ENCODE results near the gene MS4A8.
A peak's percentile ranks its signal among the peaks of the same experiment; 100 is the strongest.
"Not testable (repeated sequence)": the region's sequence is repeated elsewhere in the genome, so short reads cannot be mapped to it uniquely, and the experiment has no call there.

The MS4A8 gene, protein sequence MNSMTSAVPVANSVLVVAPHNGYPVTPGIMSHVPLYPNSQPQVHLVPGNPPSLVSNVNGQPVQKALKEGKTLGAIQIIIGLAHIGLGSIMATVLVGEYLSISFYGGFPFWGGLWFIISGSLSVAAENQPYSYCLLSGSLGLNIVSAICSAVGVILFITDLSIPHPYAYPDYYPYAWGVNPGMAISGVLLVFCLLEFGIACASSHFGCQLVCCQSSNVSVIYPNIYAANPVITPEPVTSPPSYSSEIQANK

DNA sequence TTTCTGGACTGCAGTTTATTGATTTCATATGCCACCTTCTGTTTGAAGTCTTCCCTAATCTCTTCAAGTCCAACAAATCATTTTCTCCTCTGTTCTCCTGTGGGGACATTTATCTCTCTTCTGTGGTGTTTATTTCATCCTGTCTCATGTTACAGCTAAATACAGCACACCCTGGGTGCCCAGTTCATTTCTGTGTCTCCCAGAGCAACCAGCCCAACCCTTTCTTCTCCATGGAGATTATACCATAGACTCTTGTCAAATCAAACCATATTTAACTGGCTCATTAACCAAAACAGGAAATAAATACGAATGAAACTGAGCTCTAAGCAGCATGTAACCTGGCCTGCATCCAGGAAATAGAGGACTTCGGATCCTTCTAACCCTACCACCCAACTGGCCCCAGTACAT lies at the start of gene MS4A8:
TSS of gene MS4A8 (plus strand) at position 329 of the 408 bp plus-strand sequence. CDS start 1,249 bp downstream, outside the sequence.
- peak within 1 kb of the TSS; percentile 49 for H3K27ac ChIP-seq (ENCODE audit: low read depth, low read length)
- H3K4me3 ChIP-seq (ENCODE audit: low read depth in 1 of 2, low read length in 2 of 2) = peak within 1 kb of the TSS; percentile 59 to 60
- H3K9ac ChIP-seq (ENCODE audit: low read depth in 1 of 2, low read length in 2 of 2) = peak within 1 kb of the TSS; percentile 1 to 61
- H3K36me3 ChIP-seq (ENCODE audit: control insufficient read depth in 1 of 2, insufficient read depth in 2 of 2, low read length in 2 of 2) = no peaks in the 10 kb centered on the region
- H3K27me3 ChIP-seq (ENCODE audit: control insufficient read depth in 1 of 2, insufficient read depth in 2 of 2, low read length in 2 of 2) = no peaks in the 10 kb centered on the region
- H3K4me1 ChIP-seq (ENCODE audit: control insufficient read depth in 1 of 2, insufficient read depth in 2 of 2, low read length in 2 of 2) = peaks cover 15 to 25% of the 10 kb centered on the region in 2 donors
- H3K9me3 ChIP-seq (ENCODE audit: control insufficient read depth in 1 of 2, low read length in 2 of 2) = no peaks in the 10 kb centered on the region

DNA sequence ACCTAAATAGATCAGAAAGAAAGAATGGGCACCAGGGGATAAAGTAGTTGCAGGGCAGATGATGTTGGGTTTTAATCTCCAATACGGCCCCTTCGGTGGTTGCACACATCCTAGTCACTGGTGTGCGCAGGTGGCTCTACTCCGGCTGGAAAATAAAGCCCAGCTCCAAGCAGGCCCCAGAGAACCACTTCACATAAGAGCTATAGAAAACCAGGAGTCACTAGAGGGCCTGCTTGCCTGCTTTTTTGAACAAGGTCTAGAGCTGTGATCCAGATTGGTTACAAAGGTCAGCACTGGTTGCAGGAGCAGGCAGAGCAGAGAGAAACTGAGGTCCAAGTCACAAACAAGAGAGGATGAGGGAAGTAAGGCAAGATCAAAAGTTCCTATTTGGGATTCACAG lies 41.5 kb upstream of the MS4A8 start:
- peaks cover 0 to 11% of the 10 kb centered on the region in 2 donors for H3K4me1 ChIP-seq (ENCODE audit: control insufficient read depth in 1 of 2, insufficient read depth in 2 of 2, low read length in 2 of 2)
- H3K27ac ChIP-seq (ENCODE audit: low read depth, low read length) = no peak overlapping the region
- no peaks in the 10 kb centered on the region for H3K9me3 ChIP-seq (ENCODE audit: control insufficient read depth in 1 of 2, low read length in 2 of 2)
- no peaks in the 10 kb centered on the region for H3K36me3 ChIP-seq (ENCODE audit: control insufficient read depth in 1 of 2, insufficient read depth in 2 of 2, low read length in 2 of 2)
- H3K27me3 ChIP-seq (ENCODE audit: control insufficient read depth in 1 of 2, insufficient read depth in 2 of 2, low read length in 2 of 2) = peaks cover 0 to 2% of the 10 kb centered on the region in 2 donors
- no peak overlapping the region for H3K4me3 ChIP-seq (ENCODE audit: low read depth in 1 of 2, low read length in 2 of 2)
- no peak overlapping the region for H3K9ac ChIP-seq (ENCODE audit: low read depth in 1 of 2, low read length in 2 of 2)

DNA sequence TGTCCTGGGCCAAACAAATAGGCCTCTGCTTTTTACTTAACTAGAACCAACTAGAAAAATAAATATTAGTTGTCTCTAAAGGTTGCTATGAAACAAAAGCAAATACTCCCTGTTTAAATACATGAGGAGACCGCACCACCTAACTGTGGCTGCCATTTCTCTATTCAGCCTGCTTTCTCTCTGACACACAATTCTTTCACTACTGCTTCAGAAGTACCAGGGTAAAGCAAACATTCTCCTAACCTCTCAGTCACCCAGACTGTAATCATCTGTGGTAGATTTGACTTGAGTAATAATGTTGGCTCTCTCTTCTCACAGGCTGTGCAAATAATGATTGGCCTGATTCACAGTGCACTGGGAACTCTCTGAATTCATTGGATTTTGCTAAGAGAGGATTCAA lies 41.0 kb upstream of the MS4A8 start:
- Histone ChIP-seq H3K36me3 (ENCODE audit: control insufficient read depth in 1 of 2, insufficient read depth in 2 of 2, low read length in 2 of 2) (no peaks in the 10 kb centered on the region), H3K27me3 (ENCODE audit: control insufficient read depth in 1 of 2, insufficient read depth in 2 of 2, low read length in 2 of 2) (peaks cover 0 to 2% of the 10 kb centered on the region in 2 donors), H3K4me1 (ENCODE audit: control insufficient read depth in 1 of 2, insufficient read depth in 2 of 2, low read length in 2 of 2) (peaks cover 0 to 11% of the 10 kb centered on the region in 2 donors), H3K9ac (ENCODE audit: low read depth in 1 of 2, low read length in 2 of 2) (no peak overlapping the region), H3K27ac (ENCODE audit: low read depth, low read length) (no peak overlapping the region), H3K9me3 (ENCODE audit: control insufficient read depth in 1 of 2, low read length in 2 of 2) (no peaks in the 10 kb centered on the region), H3K4me3 (ENCODE audit: low read depth in 1 of 2, low read length in 2 of 2) (no peak overlapping the region)

DNA sequence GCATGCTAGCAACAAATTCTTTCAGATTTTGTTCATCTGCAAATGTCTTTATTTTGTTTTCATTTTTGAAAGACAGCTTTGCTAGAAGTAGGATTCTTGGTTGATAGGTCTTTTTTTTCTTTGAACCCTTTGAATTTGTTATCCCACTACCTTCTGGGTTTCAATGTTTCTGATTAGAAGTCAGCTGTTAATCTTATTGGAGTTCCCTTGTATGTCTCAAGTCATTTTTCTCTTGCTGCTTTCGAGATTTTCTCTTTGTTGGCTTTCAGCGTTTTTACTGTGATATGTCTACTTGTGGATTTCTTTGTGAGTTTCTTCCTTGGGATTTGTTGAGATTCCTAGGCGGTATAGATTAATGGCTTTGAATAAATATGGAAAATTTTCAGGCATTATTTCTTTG lies 27.2 kb upstream of the MS4A8 start:
- Histone ChIP-seq H3K36me3 (ENCODE audit: control insufficient read depth in 1 of 2, insufficient read depth in 2 of 2, low read length in 2 of 2) (no peaks in the 10 kb centered on the region), H3K4me1 (ENCODE audit: control insufficient read depth in 1 of 2, insufficient read depth in 2 of 2, low read length in 2 of 2) (no peaks in the 10 kb centered on the region), H3K9ac (ENCODE audit: low read depth in 1 of 2, low read length in 2 of 2) (no peak overlapping the region), H3K9me3 (ENCODE audit: control insufficient read depth in 1 of 2, low read length in 2 of 2) (peaks cover 6 to 17% of the 10 kb centered on the region in 2 donors), H3K27ac (ENCODE audit: low read depth, low read length) (no peak overlapping the region), H3K27me3 (ENCODE audit: control insufficient read depth in 1 of 2, insufficient read depth in 2 of 2, low read length in 2 of 2) (no peaks in the 10 kb centered on the region), H3K4me3 (ENCODE audit: low read depth in 1 of 2, low read length in 2 of 2) (no peak overlapping the region)

DNA sequence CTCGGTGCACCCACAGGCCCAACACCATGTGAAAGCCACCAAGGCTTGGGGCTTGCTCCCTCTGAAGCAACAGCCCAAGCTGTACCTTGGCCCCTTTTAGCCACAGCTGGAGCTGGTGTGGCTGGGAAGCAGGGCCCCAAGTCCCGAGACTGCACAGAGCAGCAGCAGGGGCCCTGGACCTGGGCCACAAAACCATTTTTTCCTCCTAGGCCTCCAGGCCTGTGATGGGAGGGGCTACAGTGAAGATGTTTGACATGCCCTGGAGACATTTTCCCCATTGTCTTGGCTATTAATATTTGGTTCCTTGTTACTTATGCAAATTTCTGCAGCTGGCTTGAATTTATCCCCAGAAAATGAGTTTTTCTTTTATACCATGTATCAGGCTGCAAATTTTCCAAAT lies 21.2 kb upstream of the MS4A8 start:
- Histone ChIP-seq H3K4me3 (ENCODE audit: low read depth in 1 of 2, low read length in 2 of 2) (peak overlapping the region in 1 of 2 donors; percentile 23), H3K9me3 (ENCODE audit: control insufficient read depth in 1 of 2, low read length in 2 of 2) (peaks cover 14 to 22% of the 10 kb centered on the region in 2 donors)
- H3K27me3 ChIP-seq (ENCODE audit: control insufficient read depth in 1 of 2, insufficient read depth in 2 of 2, low read length in 2 of 2); H3K27ac ChIP-seq (ENCODE audit: low read depth, low read length); H3K36me3 ChIP-seq (ENCODE audit: control insufficient read depth in 1 of 2, insufficient read depth in 2 of 2, low read length in 2 of 2); H3K9ac ChIP-seq (ENCODE audit: low read depth in 1 of 2, low read length in 2 of 2); H3K4me1 ChIP-seq (ENCODE audit: control insufficient read depth in 1 of 2, insufficient read depth in 2 of 2, low read length in 2 of 2): not testable (repeated sequence)

DNA sequence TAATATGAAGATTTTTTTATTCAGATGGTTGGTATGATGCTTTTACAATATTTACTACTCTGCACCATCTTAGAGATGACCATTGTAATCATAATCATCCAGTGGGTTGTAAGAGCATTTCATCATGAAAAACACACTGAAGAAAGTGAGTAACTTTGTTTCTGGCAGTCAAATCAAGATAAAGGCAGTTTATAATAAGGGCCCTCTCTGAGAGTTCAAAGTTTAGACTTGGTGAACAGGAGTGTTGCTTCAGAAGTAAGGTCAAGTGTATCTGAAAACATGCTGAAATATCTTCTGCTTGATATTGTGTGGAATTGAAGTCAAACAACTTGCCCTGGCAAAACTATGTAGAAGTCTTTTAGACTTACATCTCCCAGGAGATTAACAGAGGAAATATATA lies 19.5 kb upstream of the MS4A8 start:
- no peak overlapping the region for H3K9ac ChIP-seq (ENCODE audit: low read depth in 1 of 2, low read length in 2 of 2)
- H3K27ac ChIP-seq (ENCODE audit: low read depth, low read length) = no peak overlapping the region
- no peaks in the 10 kb centered on the region for H3K27me3 ChIP-seq (ENCODE audit: control insufficient read depth in 1 of 2, insufficient read depth in 2 of 2, low read length in 2 of 2)
- peaks cover 0 to 3% of the 10 kb centered on the region in 2 donors for H3K4me1 ChIP-seq (ENCODE audit: control insufficient read depth in 1 of 2, insufficient read depth in 2 of 2, low read length in 2 of 2)
- H3K36me3 ChIP-seq (ENCODE audit: control insufficient read depth in 1 of 2, insufficient read depth in 2 of 2, low read length in 2 of 2) = no peaks in the 10 kb centered on the region
- peaks cover 12 to 19% of the 10 kb centered on the region in 2 donors for H3K9me3 ChIP-seq (ENCODE audit: control insufficient read depth in 1 of 2, low read length in 2 of 2)
- no peak overlapping the region for H3K4me3 ChIP-seq (ENCODE audit: low read depth in 1 of 2, low read length in 2 of 2)

DNA sequence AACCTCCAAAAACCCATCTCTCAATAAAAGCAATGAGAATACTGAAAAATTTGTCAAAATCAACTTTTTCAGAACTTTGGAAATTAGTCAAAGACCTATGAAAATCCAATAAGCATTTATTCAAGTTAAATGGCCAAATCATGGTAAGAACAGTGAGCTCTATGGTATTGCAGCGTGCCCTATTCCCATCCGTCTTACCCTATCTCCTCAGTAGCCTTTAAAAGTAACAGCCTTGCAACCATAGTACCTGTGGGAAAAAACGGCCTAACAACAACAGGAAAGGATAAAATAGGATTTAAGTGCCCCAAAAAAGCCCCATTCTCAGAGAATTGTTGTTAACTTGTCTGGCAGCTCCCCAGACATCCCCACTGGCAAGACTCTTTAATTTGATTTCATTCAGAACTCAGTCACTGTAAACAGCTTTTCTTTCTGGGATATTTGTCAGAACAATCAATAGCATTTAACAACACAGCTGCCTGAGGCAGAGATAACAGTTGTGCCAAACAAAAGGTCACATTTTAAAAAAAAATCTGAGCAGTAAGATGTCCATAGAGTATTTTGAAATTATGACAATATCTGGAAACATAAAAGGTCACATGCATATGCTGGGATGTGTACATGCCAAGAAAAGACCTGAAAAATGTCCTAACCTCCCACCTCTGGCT lies 18.8 kb upstream of the MS4A8 start:
- no peak overlapping the region for H3K9ac ChIP-seq (ENCODE audit: low read depth in 1 of 2, low read length in 2 of 2)
- no peaks in the 10 kb centered on the region for H3K36me3 ChIP-seq (ENCODE audit: control insufficient read depth in 1 of 2, insufficient read depth in 2 of 2, low read length in 2 of 2)
- peaks cover 0 to 3% of the 10 kb centered on the region in 2 donors for H3K4me1 ChIP-seq (ENCODE audit: control insufficient read depth in 1 of 2, insufficient read depth in 2 of 2, low read length in 2 of 2)
- H3K9me3 ChIP-seq (ENCODE audit: control insufficient read depth in 1 of 2, low read length in 2 of 2) = peaks cover 12 to 19% of the 10 kb centered on the region in 2 donors
- H3K27ac ChIP-seq (ENCODE audit: low read depth, low read length) = no peak overlapping the region
- H3K27me3 ChIP-seq (ENCODE audit: control insufficient read depth in 1 of 2, insufficient read depth in 2 of 2, low read length in 2 of 2) = no peaks in the 10 kb centered on the region
- no peak overlapping the region for H3K4me3 ChIP-seq (ENCODE audit: low read depth in 1 of 2, low read length in 2 of 2)

DNA sequence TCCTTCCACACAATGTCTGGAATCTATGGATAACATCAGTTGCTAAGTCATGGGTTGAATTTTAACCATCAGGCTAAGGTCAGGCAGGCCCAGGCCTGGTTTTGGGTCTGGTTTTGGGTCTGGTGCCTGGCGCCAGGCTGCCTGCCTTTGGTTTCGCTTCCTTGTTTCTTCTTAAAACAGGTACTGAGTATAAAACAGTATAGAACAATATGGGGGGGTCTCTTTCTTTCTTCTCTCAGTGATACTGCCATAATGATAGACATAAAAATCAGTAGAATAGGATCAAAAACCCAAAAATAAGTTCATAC lies 14.9 kb upstream of the MS4A8 start:
- not testable (repeated sequence) for H3K4me3 ChIP-seq (ENCODE audit: low read depth in 1 of 2, low read length in 2 of 2); H3K27ac ChIP-seq (ENCODE audit: low read depth, low read length); H3K9ac ChIP-seq (ENCODE audit: low read depth in 1 of 2, low read length in 2 of 2); H3K36me3 ChIP-seq (ENCODE audit: control insufficient read depth in 1 of 2, insufficient read depth in 2 of 2, low read length in 2 of 2); H3K27me3 ChIP-seq (ENCODE audit: control insufficient read depth in 1 of 2, insufficient read depth in 2 of 2, low read length in 2 of 2); H3K9me3 ChIP-seq (ENCODE audit: control insufficient read depth in 1 of 2, low read length in 2 of 2); H3K4me1 ChIP-seq (ENCODE audit: control insufficient read depth in 1 of 2, insufficient read depth in 2 of 2, low read length in 2 of 2)

DNA sequence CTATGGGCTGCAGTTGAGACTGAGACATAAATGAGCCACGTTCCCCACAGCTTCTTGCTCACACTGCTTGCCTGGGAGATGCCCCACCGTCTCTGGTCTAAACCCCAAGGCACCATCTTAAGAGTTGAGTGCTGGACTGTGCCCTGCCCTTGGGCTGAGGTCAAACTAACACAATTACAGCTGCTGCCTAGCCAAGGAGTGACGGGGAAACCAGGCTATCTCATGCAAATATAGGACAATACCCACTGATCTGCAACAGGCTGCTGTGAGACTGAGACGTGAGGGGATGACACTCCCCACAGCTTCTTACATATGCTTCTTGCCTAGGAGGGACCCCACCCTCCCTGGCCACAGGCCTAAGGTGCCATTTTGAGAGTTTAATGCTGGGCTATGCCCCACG lies 7.8 kb upstream of the MS4A8 start:
- H3K27ac ChIP-seq (ENCODE audit: low read depth, low read length) = no peak overlapping the region
- H3K27me3 ChIP-seq (ENCODE audit: control insufficient read depth in 1 of 2, insufficient read depth in 2 of 2, low read length in 2 of 2) = no peaks in the 10 kb centered on the region
- no peak overlapping the region for H3K4me3 ChIP-seq (ENCODE audit: low read depth in 1 of 2, low read length in 2 of 2)
- no peak overlapping the region for H3K9ac ChIP-seq (ENCODE audit: low read depth in 1 of 2, low read length in 2 of 2)
- no peaks in the 10 kb centered on the region for H3K9me3 ChIP-seq (ENCODE audit: control insufficient read depth in 1 of 2, low read length in 2 of 2)
- H3K36me3 ChIP-seq (ENCODE audit: control insufficient read depth in 1 of 2, insufficient read depth in 2 of 2, low read length in 2 of 2) = no peaks in the 10 kb centered on the region
- H3K4me1 ChIP-seq (ENCODE audit: control insufficient read depth in 1 of 2, insufficient read depth in 2 of 2, low read length in 2 of 2) = peaks cover 8% of the 10 kb centered on the region in 2 donors

DNA sequence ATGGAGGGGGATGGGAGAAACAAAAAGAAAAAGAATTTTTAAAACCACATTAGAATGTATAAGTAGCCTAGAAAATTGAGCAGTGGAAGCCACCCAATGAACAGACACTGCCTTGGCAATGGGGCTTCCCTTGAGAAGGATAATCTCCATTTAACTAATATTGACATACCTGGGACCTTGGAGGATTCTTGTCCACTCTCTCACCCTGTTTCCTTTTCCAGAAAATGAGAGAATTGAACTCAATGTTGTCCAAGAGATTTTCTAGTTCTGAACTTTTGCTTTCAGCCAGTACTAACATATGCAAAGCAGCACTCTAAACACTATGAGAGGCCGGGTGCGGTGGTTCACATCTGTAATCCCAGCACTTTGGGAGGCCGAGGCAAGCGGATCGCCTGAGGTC lies 524 bp downstream of the MS4A8 start:
- H3K4me3 ChIP-seq (ENCODE audit: low read depth in 1 of 2, low read length in 2 of 2) = peak overlapping the region; percentile 52 to 60
- H3K9ac ChIP-seq (ENCODE audit: low read depth in 1 of 2, low read length in 2 of 2) = peak overlapping the region; percentile 1 to 61
- no peaks in the 10 kb centered on the region for H3K27me3 ChIP-seq (ENCODE audit: control insufficient read depth in 1 of 2, insufficient read depth in 2 of 2, low read length in 2 of 2)

More for the DNA sequence above, 524 bp downstream of the MS4A8 start:
- Histone ChIP-seq H3K9me3 (ENCODE audit: control insufficient read depth in 1 of 2, low read length in 2 of 2) (no peaks in the 10 kb centered on the region), H3K4me1 (ENCODE audit: control insufficient read depth in 1 of 2, insufficient read depth in 2 of 2, low read length in 2 of 2) (peaks cover 15 to 25% of the 10 kb centered on the region in 2 donors), H3K36me3 (ENCODE audit: control insufficient read depth in 1 of 2, insufficient read depth in 2 of 2, low read length in 2 of 2) (no peaks in the 10 kb centered on the region), H3K27ac (ENCODE audit: low read depth, low read length) (no peak overlapping the region)
